Neural cell (in vitro differentiated cells): ENCODE results near the gene ST6GALNAC1.

Experiments
- EP300 ChIP-seq: fragments of 450-650 bp; conservative IDR thresholded peaks from 2 replicates; pipeline ENCODE4 v1.6.1; 2014; ENCODE audit warnings: antibody characterized with exemption, mild to moderate bottlenecking, moderate library complexity; ENCODE audit not compliant: poor library complexity, severe bottlenecking
- EZH2 ChIP-seq: fragments of 200-600, 300-800 bp; shearing (Covaris generic), sonication (generic); IDR thresholded peaks from 2 replicates; pipeline ENCODE4 v1.6.1; 2014; ENCODE audit warnings: antibody characterized with exemption, low read length, borderline replicate concordance, mild to moderate bottlenecking; ENCODE audit not compliant: insufficient read depth, poor library complexity, severe bottlenecking
- MXI1 ChIP-seq: fragments of 450-650 bp; conservative IDR thresholded peaks from 2 replicates; pipeline ENCODE4 v1.6.1; 2014; ENCODE audit warnings: antibody characterized with exemption, mild to moderate bottlenecking; ENCODE audit not compliant: poor library complexity, severe bottlenecking
- POLR2AphosphoS5 ChIP-seq: IDR thresholded peaks from 2 replicates; pipeline ENCODE4 v1.6.1; 2012
- RAD21 ChIP-seq: fragments of 450-650 bp; conservative IDR thresholded peaks from 2 replicates; pipeline ENCODE4 v1.6.1; 2014; ENCODE audit warnings: antibody characterized with exemption, mild to moderate bottlenecking, moderate library complexity
- SMC3 ChIP-seq: fragments of 450-650 bp; conservative IDR thresholded peaks from 2 replicates; pipeline ENCODE4 v1.6.1; 2014; ENCODE audit warnings: antibody characterized with exemption, mild to moderate bottlenecking, moderate library complexity; ENCODE audit not compliant: poor library complexity
- TAF1 ChIP-seq: IDR thresholded peaks from 2 replicates; pipeline ENCODE4 v1.6.1; 2012; ENCODE audit warnings: low read depth
- TF ChIP-seq, protein P1 (sequence below): fragments of 450-650 bp; IDR thresholded peaks from 2 replicates; pipeline ENCODE4 v1.5.1; 2014; ENCODE audit warnings: antibody characterized with exemption, mild to moderate bottlenecking, moderate library complexity; ENCODE audit not compliant: poor library complexity, severe bottlenecking
- TF ChIP-seq, protein P2 (sequence below): IDR thresholded peaks from 2 replicates; pipeline ENCODE4 v1.6.1; 2012; ENCODE audit warnings: borderline replicate concordance

DNA sequence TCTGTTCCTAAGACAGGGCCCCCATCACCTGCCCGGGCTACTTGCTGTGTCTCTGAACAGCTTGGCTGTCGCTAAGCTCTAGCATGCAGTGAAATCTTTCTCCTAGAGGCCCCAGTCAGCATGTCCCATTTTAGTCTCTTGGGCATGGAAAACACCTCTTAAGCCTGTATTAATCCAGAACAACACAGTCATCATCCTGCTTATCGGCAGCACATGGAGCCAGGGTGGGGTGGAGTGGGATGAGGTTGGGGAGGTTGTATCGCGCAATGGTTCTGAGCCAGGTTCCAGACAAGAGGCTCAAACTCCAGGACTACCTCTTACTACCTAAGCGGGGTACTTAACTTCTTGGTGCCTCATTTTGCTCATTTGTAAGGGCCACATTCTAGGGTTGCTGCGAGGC is 65.7 kb downstream of the ST6GALNAC1 start:
- TF ChIP-seq EZH2 (no peak), EP300 (no peak), POLR2AphosphoS5 (no peak), RAD21 (no peak), MXI1 (no peak), SMC3 (no peak), TAF1 (no peak)
- TF ChIP-seq, protein P1, sequence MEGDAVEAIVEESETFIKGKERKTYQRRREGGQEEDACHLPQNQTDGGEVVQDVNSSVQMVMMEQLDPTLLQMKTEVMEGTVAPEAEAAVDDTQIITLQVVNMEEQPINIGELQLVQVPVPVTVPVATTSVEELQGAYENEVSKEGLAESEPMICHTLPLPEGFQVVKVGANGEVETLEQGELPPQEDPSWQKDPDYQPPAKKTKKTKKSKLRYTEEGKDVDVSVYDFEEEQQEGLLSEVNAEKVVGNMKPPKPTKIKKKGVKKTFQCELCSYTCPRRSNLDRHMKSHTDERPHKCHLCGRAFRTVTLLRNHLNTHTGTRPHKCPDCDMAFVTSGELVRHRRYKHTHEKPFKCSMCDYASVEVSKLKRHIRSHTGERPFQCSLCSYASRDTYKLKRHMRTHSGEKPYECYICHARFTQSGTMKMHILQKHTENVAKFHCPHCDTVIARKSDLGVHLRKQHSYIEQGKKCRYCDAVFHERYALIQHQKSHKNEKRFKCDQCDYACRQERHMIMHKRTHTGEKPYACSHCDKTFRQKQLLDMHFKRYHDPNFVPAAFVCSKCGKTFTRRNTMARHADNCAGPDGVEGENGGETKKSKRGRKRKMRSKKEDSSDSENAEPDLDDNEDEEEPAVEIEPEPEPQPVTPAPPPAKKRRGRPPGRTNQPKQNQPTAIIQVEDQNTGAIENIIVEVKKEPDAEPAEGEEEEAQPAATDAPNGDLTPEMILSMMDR: no peak
- TF ChIP-seq, protein P2, sequence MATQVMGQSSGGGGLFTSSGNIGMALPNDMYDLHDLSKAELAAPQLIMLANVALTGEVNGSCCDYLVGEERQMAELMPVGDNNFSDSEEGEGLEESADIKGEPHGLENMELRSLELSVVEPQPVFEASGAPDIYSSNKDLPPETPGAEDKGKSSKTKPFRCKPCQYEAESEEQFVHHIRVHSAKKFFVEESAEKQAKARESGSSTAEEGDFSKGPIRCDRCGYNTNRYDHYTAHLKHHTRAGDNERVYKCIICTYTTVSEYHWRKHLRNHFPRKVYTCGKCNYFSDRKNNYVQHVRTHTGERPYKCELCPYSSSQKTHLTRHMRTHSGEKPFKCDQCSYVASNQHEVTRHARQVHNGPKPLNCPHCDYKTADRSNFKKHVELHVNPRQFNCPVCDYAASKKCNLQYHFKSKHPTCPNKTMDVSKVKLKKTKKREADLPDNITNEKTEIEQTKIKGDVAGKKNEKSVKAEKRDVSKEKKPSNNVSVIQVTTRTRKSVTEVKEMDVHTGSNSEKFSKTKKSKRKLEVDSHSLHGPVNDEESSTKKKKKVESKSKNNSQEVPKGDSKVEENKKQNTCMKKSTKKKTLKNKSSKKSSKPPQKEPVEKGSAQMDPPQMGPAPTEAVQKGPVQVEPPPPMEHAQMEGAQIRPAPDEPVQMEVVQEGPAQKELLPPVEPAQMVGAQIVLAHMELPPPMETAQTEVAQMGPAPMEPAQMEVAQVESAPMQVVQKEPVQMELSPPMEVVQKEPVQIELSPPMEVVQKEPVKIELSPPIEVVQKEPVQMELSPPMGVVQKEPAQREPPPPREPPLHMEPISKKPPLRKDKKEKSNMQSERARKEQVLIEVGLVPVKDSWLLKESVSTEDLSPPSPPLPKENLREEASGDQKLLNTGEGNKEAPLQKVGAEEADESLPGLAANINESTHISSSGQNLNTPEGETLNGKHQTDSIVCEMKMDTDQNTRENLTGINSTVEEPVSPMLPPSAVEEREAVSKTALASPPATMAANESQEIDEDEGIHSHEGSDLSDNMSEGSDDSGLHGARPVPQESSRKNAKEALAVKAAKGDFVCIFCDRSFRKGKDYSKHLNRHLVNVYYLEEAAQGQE: no peak
